Ascending aorta (tissue), 2 donors: Measurements from ENCODE around the gene ZNF593OS. TPM values are rescaled to one million over a fixed set of nuclear protein-coding genes. Genes with fewer than 3 reads are reported as not detected.

Experiments used
- DNase-seq, 2 donors: peaks; one replicate each; pipeline ENCODE4 v3.0.0-alpha.2; 2019; ENCODE audit warnings: low spot score in 2 of 2
- H3K27ac ChIP-seq, 2 donors: fragments of 200-600 bp; sonication (generic); one replicate each; pipeline ENCODE4 v1.5.1; 2016 to 2017; ENCODE audit warnings: mild to moderate bottlenecking in 1 of 2
- H3K27me3 ChIP-seq: fragments of 200-600 bp; sonication (generic); one replicate; pipeline ENCODE4 v1.5.1; 2017
- H3K36me3 ChIP-seq, 2 donors: fragments of 200-600 bp; sonication (generic); one replicate each; pipeline ENCODE4 v1.5.1; 2016
- H3K4me1 ChIP-seq, 2 donors: fragments of 200-600 bp; sonication (generic); one replicate each; pipeline ENCODE4 v1.5.1; 2016 to 2017; ENCODE audit warnings: mild to moderate bottlenecking in 1 of 2
- H3K4me3 ChIP-seq, 2 donors: fragments of 200-600 bp; sonication (generic); one replicate each; pipeline ENCODE4 v1.5.1; 2016 to 2017; ENCODE audit warnings: mild to moderate bottlenecking in 1 of 2
- H3K9me3 ChIP-seq, 2 donors: fragments of 200-600 bp; sonication (generic); one replicate each; pipeline ENCODE4 v1.5.1; 2016
- intact Hi-C: fragments of 100-400 bp; cut with DNase I; formaldehyde crosslinking; loops from one replicate; pipeline ENCODE4 v1.15.1; 2023
- total RNA-seq: library from RNA; depleted of rRNA; stranded (reverse); fragments of >200 nt; gene quantifications from one replicate; pipeline ENCODE4 v1.1.0, GENCODE V29; 2016
- TF ChIP-seq, protein P1 (sequence below), 3 experiments: fragments of 200-600 bp in 2 of 3; fragments of 450-650 bp in 1 of 3; sonication (generic) in 2 of 3; IDR thresholded peaks; one replicate each; pipeline ENCODE4 v1.5.1; 2016 to 2019; ENCODE audit warnings: antibody characterized with exemption in 3 of 3, mild to moderate bottlenecking in 1 of 3, moderate library complexity in 1 of 3

Gene ZNF593OS
- total RNA-seq, 1 donor from 2014 or later, result not detected

DNA sequence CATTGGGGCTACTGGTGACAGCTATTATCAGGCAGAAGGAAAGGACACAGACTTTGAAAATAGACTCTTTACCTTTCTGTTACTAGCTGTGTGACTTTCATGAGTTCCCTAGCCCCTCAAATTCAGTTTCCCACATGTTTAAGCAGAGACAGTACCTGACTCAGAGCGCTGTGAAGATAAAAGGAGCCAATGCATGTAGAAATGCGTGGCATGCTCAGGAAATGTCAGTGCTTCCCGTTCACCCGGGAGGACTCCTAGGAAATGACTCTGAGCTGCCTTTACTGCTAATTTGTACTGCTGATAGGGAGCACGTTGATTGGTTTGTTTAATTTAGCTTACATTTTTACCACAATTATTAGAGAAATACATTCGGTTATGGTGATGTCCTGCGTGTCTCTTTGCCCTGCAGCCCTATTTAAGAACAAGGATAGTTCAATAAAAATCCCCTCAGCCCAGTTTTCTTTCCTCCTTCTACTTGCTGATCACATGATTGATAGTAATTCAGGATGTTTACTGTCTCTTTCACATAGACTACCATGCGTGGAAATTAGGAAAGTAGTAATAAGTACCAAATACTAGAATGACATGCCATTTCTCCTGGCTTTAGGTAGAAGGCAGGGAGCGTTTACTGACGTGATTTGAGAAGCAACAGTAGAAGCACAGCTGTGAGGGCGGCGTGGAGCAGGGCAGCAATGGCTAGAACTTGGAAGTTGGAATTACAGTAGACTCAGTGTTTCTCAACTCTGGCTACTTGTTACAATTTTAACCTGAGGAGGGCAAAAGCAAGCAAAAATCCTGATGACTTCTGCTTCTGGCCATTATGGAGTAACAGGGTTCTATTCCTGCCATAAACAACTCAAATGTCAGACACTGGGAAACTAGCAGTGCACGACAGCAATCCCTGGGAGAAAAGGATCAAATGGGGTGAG is 44.1 kb downstream of the ZNF593OS start:
- no peaks in the 10 kb centered on the region for H3K36me3 ChIP-seq
- H3K27ac ChIP-seq, result no peak overlapping the region
- H3K4me3 ChIP-seq, result no peak overlapping the region
- intact Hi-C loops, result no loop called here
- no peaks in the 10 kb centered on the region for H3K27me3 ChIP-seq
- TF ChIP-seq, protein P1, sequence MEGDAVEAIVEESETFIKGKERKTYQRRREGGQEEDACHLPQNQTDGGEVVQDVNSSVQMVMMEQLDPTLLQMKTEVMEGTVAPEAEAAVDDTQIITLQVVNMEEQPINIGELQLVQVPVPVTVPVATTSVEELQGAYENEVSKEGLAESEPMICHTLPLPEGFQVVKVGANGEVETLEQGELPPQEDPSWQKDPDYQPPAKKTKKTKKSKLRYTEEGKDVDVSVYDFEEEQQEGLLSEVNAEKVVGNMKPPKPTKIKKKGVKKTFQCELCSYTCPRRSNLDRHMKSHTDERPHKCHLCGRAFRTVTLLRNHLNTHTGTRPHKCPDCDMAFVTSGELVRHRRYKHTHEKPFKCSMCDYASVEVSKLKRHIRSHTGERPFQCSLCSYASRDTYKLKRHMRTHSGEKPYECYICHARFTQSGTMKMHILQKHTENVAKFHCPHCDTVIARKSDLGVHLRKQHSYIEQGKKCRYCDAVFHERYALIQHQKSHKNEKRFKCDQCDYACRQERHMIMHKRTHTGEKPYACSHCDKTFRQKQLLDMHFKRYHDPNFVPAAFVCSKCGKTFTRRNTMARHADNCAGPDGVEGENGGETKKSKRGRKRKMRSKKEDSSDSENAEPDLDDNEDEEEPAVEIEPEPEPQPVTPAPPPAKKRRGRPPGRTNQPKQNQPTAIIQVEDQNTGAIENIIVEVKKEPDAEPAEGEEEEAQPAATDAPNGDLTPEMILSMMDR (IDR thresholded peaks at IDR 0.05), result no peak
- no peaks in the 10 kb centered on the region for H3K9me3 ChIP-seq
- no peak for DNase-seq
- no peaks in the 10 kb centered on the region for H3K4me1 ChIP-seq

DNA sequence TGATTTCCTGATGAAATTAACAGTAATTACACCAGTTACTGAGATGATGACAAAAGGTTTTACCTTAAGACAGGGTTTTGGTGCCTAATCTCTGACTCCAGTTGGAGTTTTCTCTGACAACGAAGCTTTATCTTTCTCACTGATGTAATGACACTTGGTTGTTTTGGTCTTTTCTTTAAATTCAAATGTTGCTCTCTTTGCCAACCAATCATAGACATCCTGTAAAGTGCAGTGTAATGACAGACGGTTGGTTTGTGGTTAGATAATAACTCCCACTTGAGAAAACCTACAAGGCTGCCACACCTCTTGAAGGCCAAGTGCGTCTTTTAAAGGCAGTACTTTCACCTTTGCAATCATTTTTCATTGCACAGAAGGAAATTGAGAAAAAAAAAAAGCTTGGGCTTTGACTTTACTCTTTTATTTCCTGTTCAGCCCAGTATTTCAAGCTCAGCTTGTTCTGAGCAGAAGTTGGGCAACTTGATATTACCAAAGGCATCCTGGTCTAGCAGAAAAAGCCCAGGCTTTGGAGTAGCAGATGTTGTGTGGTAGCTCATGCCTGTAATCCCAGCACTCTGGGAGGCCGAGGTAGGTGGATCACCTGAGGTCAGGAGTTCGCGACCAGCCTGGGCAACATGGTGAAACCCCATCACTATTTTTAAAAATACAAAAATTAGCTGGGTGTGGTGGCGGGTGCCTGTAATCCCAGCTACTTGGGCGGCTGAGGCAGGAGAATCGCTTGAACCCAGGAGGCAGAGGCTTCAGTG is 45.1 kb downstream of the ZNF593OS start:
- no peak for DNase-seq
- Histone ChIP-seq H3K4me3 (no peak overlapping the region), H3K9me3 (no peaks in the 10 kb centered on the region), H3K27ac (no peak overlapping the region), H3K27me3 (no peaks in the 10 kb centered on the region), H3K4me1 (no peaks in the 10 kb centered on the region), H3K36me3 (no peaks in the 10 kb centered on the region)
- TF ChIP-seq, protein P1 (IDR thresholded peaks at IDR 0.05), result no peak
- intact Hi-C loops, result no loop called here

DNA sequence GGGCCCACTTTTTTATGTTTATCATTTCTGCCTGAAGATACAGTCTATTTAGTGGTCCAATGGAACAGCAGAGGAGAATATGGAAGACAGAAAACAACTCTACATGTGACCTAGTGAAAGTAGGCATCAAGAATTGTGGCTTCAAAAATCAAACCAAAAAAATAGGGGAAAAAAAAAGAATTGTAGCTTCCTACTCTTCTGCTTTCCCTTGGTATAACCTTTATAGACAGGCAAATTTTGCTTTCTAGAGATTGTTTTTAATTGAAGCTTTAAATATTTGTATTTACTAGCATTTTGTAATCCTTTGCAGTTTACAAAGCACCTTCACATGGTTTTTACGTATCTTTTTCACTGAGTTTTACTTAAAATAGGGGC is 45.7 kb downstream of the ZNF593OS start:
- H3K27me3 ChIP-seq, result no peaks in the 10 kb centered on the region
- H3K4me1 ChIP-seq, result no peaks in the 10 kb centered on the region
- no peaks in the 10 kb centered on the region for H3K9me3 ChIP-seq
- H3K36me3 ChIP-seq, result no peaks in the 10 kb centered on the region
- H3K4me3 ChIP-seq, result no peak overlapping the region
- TF ChIP-seq, protein P1 (IDR thresholded peaks at IDR 0.05), result no peak
- DNase-seq, result no peak
- H3K27ac ChIP-seq, result no peak overlapping the region
- intact Hi-C loops, result no loop called here

DNA sequence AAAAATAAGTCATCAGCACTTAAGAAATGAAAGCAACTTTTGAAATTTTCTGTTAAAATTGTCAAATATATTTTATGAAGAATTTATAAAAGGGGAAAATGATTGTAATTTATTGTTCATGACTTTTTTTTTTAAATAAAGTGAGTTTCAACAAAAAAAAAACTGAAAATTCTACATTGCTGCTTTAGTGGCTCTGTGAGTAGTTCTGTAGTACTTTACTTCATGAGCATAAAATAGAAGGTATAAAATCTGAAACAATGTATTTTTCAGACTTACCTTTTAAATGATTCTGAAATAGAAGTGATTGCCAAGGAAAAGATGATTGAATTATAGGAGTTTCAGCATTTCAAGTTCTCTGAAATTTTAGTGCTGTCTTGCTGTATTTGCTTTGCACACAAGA is 46.2 kb downstream of the ZNF593OS start:
- no peaks in the 10 kb centered on the region for H3K36me3 ChIP-seq
- intact Hi-C loops, result no loop called here
- H3K4me3 ChIP-seq, result no peak overlapping the region
- H3K27ac ChIP-seq, result no peak overlapping the region
- TF ChIP-seq, protein P1 (IDR thresholded peaks at IDR 0.05), result no peak
- no peak for DNase-seq
- no peaks in the 10 kb centered on the region for H3K4me1 ChIP-seq
- H3K9me3 ChIP-seq, result no peaks in the 10 kb centered on the region
- no peaks in the 10 kb centered on the region for H3K27me3 ChIP-seq

DNA sequence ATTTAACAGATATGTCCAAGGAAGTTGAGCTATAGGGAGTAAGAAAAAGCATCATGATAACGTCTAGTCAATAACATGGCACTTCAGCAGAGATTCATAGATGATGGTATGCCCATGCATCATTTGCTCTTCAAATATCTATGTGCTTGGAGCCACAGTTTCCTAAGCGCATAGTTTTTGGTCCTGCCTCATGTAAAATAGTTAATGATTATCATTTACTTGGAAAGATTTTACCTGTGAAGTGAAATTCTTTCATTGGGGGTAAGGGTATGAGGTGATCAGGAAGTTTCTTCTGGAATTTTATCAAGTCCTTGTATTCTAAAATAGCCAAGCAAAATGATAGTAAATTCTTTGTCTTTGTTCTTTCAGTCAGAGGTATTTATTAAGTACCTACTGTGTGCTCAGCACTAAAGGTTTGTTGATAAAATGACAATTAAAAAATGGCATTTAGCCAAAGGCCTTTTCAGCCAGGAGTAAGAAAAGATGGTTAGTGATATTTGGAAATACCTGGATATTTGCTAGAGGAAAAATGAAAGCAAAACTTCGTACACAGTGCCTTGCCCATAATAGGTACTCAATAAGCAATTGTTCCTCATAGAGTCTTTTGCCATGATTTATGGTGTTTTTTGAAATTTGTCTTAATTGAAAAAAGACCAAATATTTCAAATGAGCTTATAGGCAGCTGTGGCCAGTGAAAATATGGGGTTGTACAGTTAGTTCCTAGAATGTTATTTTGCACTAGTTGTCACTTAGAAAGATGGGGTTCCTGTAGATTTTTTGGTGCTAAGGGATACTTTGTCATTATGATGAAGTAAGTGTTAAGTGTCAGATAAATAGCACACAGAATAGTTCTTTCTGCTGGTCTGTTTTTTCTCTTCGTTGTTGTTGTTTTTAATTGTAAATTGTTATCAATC is 47.0 kb downstream of the ZNF593OS start:
- Histone ChIP-seq H3K9me3 (no peaks in the 10 kb centered on the region), H3K27me3 (no peaks in the 10 kb centered on the region), H3K27ac (no peak overlapping the region), H3K4me1 (no peaks in the 10 kb centered on the region), H3K4me3 (no peak overlapping the region), H3K36me3 (no peaks in the 10 kb centered on the region)
- no peak for DNase-seq
- TF ChIP-seq, protein P1 (IDR thresholded peaks at IDR 0.05), result no peak
- intact Hi-C loops, result no loop called here
